ENCODE results near the gene CDHR1. TPM values are rescaled to one million over a fixed set of nuclear protein-coding genes. Genes with fewer than 3 reads are reported as not detected.

The CDHR1 gene
- total and polyA plus RNA-seq, 2 of the 8 experiments (the other 6 are each of a cell fraction or from before 2014, with no cell fraction given) = 3.9 to 10.5 TPM

- TF ChIP-seq CTCF (IDR thresholded peaks at IDR 0.05; ENCODE audit: control extremely low read depth in 1 of 3, insufficient read depth in 1 of 3, low read depth in 1 of 3, low read length in 3 of 3) (peak; percentile 93 to 97 (median 93)), SAP30 (IDR thresholded peaks at IDR 0.05; ENCODE audit: insufficient read depth, insufficient replicate concordance, low read length) (no peak), SP2 (IDR thresholded peaks at IDR 0.05; ENCODE audit: low read length) (no peak), TCF12 (IDR thresholded peaks at IDR 0.05; ENCODE audit: low read depth, low read length) (no peak), SIRT6 (IDR thresholded peaks at IDR 0.05; ENCODE audit: low read length) (no peak), CEBPB (IDR thresholded peaks at IDR 0.05; ENCODE audit: low read depth, low read length) (no peak), CTBP2 (IDR thresholded peaks at IDR 0.05; ENCODE audit: borderline replicate concordance, insufficient read depth, insufficient read length, low read length) (no peak), ATF3 (IDR thresholded peaks at IDR 0.05; ENCODE audit: insufficient read depth, low read depth, low read length) (no peak)
These were observed 10.9 kb downstream of the CDHR1 start (continued) for GRCh38 chr10:84205049-84205852.

All from H1 (cell line).